ENCODE data around the gene FTCD. TPM values are rescaled to one million over a fixed set of nuclear protein-coding genes. Genes with fewer than 3 reads are reported as not detected.
"Not testable (repeated sequence)": the region's sequence is repeated elsewhere in the genome, so short reads cannot be mapped to it uniquely, and the experiment has no call there.

Gene FTCD
- total and polyA plus RNA-seq, 10 of the 15 experiments (the other 5 are each of a cell fraction or from before 2014, with no cell fraction given) = 0.27 to 0.28 TPM; not detected in 8

- BruUV-seq (replicated peaks); RAD21 ChIA-PET (ENCODE audit: unreplicated experiment); H4K20me1 ChIP-seq (ENCODE audit: control insufficient read depth, insufficient read depth); H3K27me3 ChIP-seq (replicated peaks in 1 of 2; ENCODE audit: control insufficient read depth in 2 of 2, insufficient read depth in 2 of 2, low read length in 1 of 2); H3K4me2 ChIP-seq (ENCODE audit: control insufficient read depth, insufficient read depth); H3K4me3 ChIP-seq; H3K9ac ChIP-seq (ENCODE audit: control insufficient read depth, insufficient read depth, low read length); in situ Hi-C loops (cut with MboI); intact Hi-C loops (cut with micrococcal nuclease; ENCODE audit: unreplicated experiment); FAIRE-seq; H3K36me3 ChIP-seq (ENCODE audit: control insufficient read depth in 2 of 2, insufficient read depth in 2 of 2, low read length in 1 of 2); DNase-seq (ENCODE audit: low read depth, low spot score); ATAC-seq; H3K4me1 ChIP-seq (ENCODE audit: control insufficient read depth, insufficient read depth, low read length); H3K79me2 ChIP-seq (ENCODE audit: control insufficient read depth, insufficient read depth, low read length); H2AFZ ChIP-seq (ENCODE audit: control insufficient read depth, low read depth, low read length); POLR2A ChIA-PET; H3K27ac ChIP-seq (ENCODE audit: control insufficient read depth, insufficient read depth); H3K9me3 ChIP-seq (replicated peaks; ENCODE audit: control insufficient read depth, insufficient read depth, low read length): not testable (repeated sequence)
- 55% methylated on average over 3 of the region's 3 CpGs for WGBS (ENCODE audit: insufficient coverage, insufficient replicate concordance, low lambda C conversion rate, missing lambda C conversion rate)
- ChIA-PET SMC1A (ENCODE audit: uncharacterized antibody, unreplicated experiment) (interaction anchor here (1.3 to 1.4 kb wide), 2 partner anchors 9 to 23 kb away, joined by 3 read pairs; no protein-coding TSS in a partner anchor), CTCF (interaction anchor here (1.4 kb wide), 2 partner anchors 23 to 24 kb away, joined by 4 read pairs; no protein-coding TSS in a partner anchor)
Measured at GRCh38 chr21:46176443-46177129, 21.2 kb upstream of the FTCD start.

- Histone ChIP-seq H3K79me2 (ENCODE audit: control insufficient read depth, insufficient read depth, low read length) (no peaks in the 10 kb centered on the region), H3K4me3 (no peak overlapping the region), H3K9ac (ENCODE audit: control insufficient read depth, insufficient read depth, low read length) (no peak overlapping the region), H3K4me1 (ENCODE audit: control insufficient read depth, insufficient read depth, low read length) (no peaks in the 10 kb centered on the region; the same call in 1 of the 2 replicates), H3K9me3 (replicated peaks; ENCODE audit: control insufficient read depth, insufficient read depth, low read length) (peaks cover 2% of the 10 kb centered on the region; the same call in 1 of the 3 replicates), H3K27ac (ENCODE audit: control insufficient read depth, insufficient read depth) (no peak overlapping the region), H2AFZ (ENCODE audit: control insufficient read depth, low read depth, low read length) (no peak overlapping the region), H4K20me1 (ENCODE audit: control insufficient read depth, insufficient read depth) (no peaks in the 10 kb centered on the region), H3K36me3 (ENCODE audit: control insufficient read depth in 2 of 2, insufficient read depth in 2 of 2, low read length in 1 of 2) (no peaks in the 10 kb centered on the region), H3K4me2 (ENCODE audit: control insufficient read depth, insufficient read depth) (no peak overlapping the region), H3K27me3 (replicated peaks in 1 of 2; ENCODE audit: control insufficient read depth in 2 of 2, insufficient read depth in 2 of 2, low read length in 1 of 2) (no peaks in the 10 kb centered on the region)
- ATAC-seq = no peak
- intact Hi-C loops (cut with micrococcal nuclease; ENCODE audit: unreplicated experiment) (no loop called here), in situ Hi-C loops (cut with MboI) (no loop called here)
- ChIA-PET CTCF (no interaction called here), RAD21 (ENCODE audit: unreplicated experiment) (no interaction called here), POLR2A (interaction anchor here (0.5 kb wide), 1 partner anchor 11 kb away, joined by 3 read pairs; no protein-coding TSS in a partner anchor), SMC1A (ENCODE audit: uncharacterized antibody, unreplicated experiment) (no interaction called here)
- no peak for DNase-seq (ENCODE audit: low read depth, low spot score)
- 0% methylated on average over 1 of the region's 1 CpG for WGBS (ENCODE audit: insufficient coverage, insufficient replicate concordance, low lambda C conversion rate, missing lambda C conversion rate)
- FAIRE-seq = no peak
- no TSS peak for BruUV-seq (replicated peaks)
- TF ChIP-seq CBX5 (IDR thresholded peaks at IDR 0.05; ENCODE audit: low read depth) (no peak), JUNB (IDR thresholded peaks at IDR 0.05) (no peak), HCFC1 (IDR thresholded peaks at IDR 0.05; ENCODE audit: low read length) (no peak), RELA (IDR thresholded peaks at IDR 0.05; ENCODE audit: borderline replicate concordance, partially characterized antibody) (no peak), ZBED1 (IDR thresholded peaks at IDR 0.05; ENCODE audit: borderline replicate concordance) (no peak), FOXM1 (IDR thresholded peaks at IDR 0.05; ENCODE audit: low read depth, low read length) (no peak), NFXL1 (IDR thresholded peaks at IDR 0.05; ENCODE audit: borderline replicate concordance) (no peak), IKZF1 (conservative IDR thresholded peaks at IDR 0.05) (no peak), MEF2A (IDR thresholded peaks at IDR 0.05; ENCODE audit: insufficient read depth, low read depth, low read length) (no peak), GABPA (IDR thresholded peaks at IDR 0.05; ENCODE audit: low read depth) (no peak), RFX5 (IDR thresholded peaks at IDR 0.05; ENCODE audit: low read depth, low read length) (no peak), TBL1XR1 (IDR thresholded peaks at IDR 0.05; ENCODE audit: low read depth, low read length) (no peak), ZNF274 (IDR thresholded peaks at IDR 0.05; ENCODE audit: insufficient read depth, insufficient read length) (no peak), CBX3 (IDR thresholded peaks at IDR 0.05; ENCODE audit: borderline replicate concordance, low read depth) (no peak), BRCA1 (IDR thresholded peaks at IDR 0.05; ENCODE audit: low read depth, low read length) (no peak), STAT1 (conservative IDR thresholded peaks at IDR 0.05) (no peak)
Measured at GRCh38 chr21:46173573-46173972, 18.2 kb upstream of the FTCD start.

Measured in GM12878 (cell line).